HepG2 (cell line): ENCODE results near the gene FAM169A. TPM values are rescaled to one million over a fixed set of nuclear protein-coding genes. Genes with fewer than 3 reads are reported as not detected.

Experiments
- GATA4 ChIP-seq: sonication (generic); IDR thresholded peaks from 2 replicates; pipeline ENCODE4 v1.6.1; 2016; ENCODE audit warnings: antibody characterized with exemption, low read depth, borderline replicate concordance
- GATAD2A ChIP-seq: IDR thresholded peaks from 2 replicates; pipeline ENCODE4 v1.6.1; 2016
- MEIS2 ChIP-seq: sonication (generic); formaldehyde crosslinking; IDR thresholded peaks from 2 replicates; pipeline ENCODE4 v1.9.0; 2021; ENCODE audit warnings: mild to moderate bottlenecking, missing genetic modification reagents
- RCOR2 ChIP-seq: IDR thresholded peaks from 2 replicates; pipeline ENCODE4 v1.6.1; 2016; ENCODE audit warnings: missing biosample characterization, missing genetic modification reagents
- ZBTB38 ChIP-seq: sonication (generic); formaldehyde crosslinking; IDR thresholded peaks from 2 replicates; pipeline ENCODE4 v1.5.1; 2020; ENCODE audit warnings: mild to moderate bottlenecking, missing genetic modification reagents
- ZFP41 ChIP-seq: sonication (generic); formaldehyde crosslinking; IDR thresholded peaks from 2 replicates; pipeline ENCODE4 v1.4.0; 2020; ENCODE audit warnings: mild to moderate bottlenecking, missing genetic modification reagents, borderline replicate concordance
- ZNF251 ChIP-seq: sonication (generic); formaldehyde crosslinking; IDR thresholded peaks from 2 replicates; pipeline ENCODE4 v1.9.0; 2021; ENCODE audit warnings: mild to moderate bottlenecking, missing genetic modification reagents
- ZNF790 ChIP-seq: sonication (generic); formaldehyde crosslinking; IDR thresholded peaks from 2 replicates; pipeline ENCODE4 v1.8.0; 2022; ENCODE audit warnings: missing genetic modification reagents, mild to moderate bottlenecking, borderline replicate concordance
- polyA plus RNA-seq, 8 experiments: library from polyadenylated mRNA; depleted of rRNA in 3 of 8; stranded (reverse) in 7 of 8; unstranded in 1 of 8; fragments of >200 nt; fragmentation: Illumina TruSeq in 4 of 8; extraction: Trizol in 4 of 8; gene quantifications; 2 replicates each; pipeline versions ENCODE4 v1.2.1 to v1.2.3, GENCODE V29; 2011 to 2016; ENCODE audit warnings: low read depth in 4 of 8, missing spikeins in 1 of 8, mixed read lengths in 1 of 8; ENCODE audit not compliant: insufficient read depth in 1 of 8
- total RNA-seq, 5 experiments: library from RNA; depleted of rRNA; stranded (reverse); fragments of >200 nt; fragmentation: Illumina TruSeq; extraction: Trizol; gene quantifications; 2 replicates each; pipeline ENCODE4 v1.2.3, GENCODE V29; 2016; ENCODE audit warnings: low read depth in 1 of 5
- TF ChIP-seq, protein P1 (sequence below): IDR thresholded peaks from 2 replicates; pipeline ENCODE4 v1.6.1; 2016; ENCODE audit warnings: low read depth
- TF ChIP-seq, protein P2 (sequence below): sonication (generic); formaldehyde crosslinking; IDR thresholded peaks from 2 replicates; pipeline ENCODE4 v1.8.0; 2022; ENCODE audit warnings: missing genetic modification reagents, mild to moderate bottlenecking, moderate library complexity, borderline replicate concordance
- TF ChIP-seq, protein P3 (sequence below): IDR thresholded peaks from 2 replicates; pipeline ENCODE4 v1.6.1; 2016; ENCODE audit warnings: low read depth, missing genetic modification reagents, missing compliant biosample characterization
- TF ChIP-seq, protein P4 (sequence below): sonication (generic); formaldehyde crosslinking; IDR thresholded peaks from 2 replicates; pipeline ENCODE4 v1.9.0; 2022; ENCODE audit warnings: missing genetic modification reagents, mild to moderate bottlenecking, borderline replicate concordance
- TF ChIP-seq, protein P5 (sequence below): sonication (generic); formaldehyde crosslinking; conservative IDR thresholded peaks from 2 replicates; pipeline ENCODE4 v1.4.0; 2020; ENCODE audit warnings: mild to moderate bottlenecking, missing genetic modification reagents, moderate library complexity

The FAM169A gene
- total and polyA plus RNA-seq, 2 of the 13 experiments (the other 11 are each of a cell fraction or from before 2014, with no cell fraction given): 21.1 to 110 TPM

DNA sequence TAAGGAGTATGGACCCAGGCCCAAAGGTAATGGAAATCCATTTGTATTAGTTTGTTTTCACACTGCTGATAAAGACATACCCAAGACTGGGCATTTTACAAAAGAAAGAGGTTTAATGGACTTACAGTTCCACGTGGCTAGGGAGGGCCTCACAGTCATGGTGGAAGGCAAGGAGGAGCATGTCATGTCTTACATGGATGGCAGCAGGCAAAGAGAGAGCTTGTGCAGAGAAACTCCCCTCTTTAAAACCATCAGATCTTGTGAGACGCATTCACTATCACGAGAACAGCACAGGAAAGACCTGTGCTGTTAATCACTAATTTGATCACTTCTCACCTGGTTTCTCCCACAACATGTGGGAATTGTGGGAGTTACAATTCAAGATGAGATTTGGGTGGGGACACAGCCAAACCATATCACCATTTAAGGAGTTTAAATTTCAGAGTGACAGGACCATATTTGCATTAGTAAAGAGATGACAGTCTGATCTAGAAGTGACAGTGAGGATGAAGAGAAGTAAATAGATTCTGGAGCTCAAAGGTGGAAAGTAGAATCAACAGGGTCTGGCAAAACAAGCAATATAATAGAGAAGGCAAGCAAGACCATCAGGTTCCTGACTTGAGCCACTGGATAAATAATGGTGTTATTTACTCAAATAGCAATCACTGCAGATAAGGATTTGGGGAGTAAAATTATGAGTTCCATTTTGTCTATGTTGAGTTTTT lies 7.5 kb upstream of the FAM169A start (continued):
- TF ChIP-seq, protein P1, sequence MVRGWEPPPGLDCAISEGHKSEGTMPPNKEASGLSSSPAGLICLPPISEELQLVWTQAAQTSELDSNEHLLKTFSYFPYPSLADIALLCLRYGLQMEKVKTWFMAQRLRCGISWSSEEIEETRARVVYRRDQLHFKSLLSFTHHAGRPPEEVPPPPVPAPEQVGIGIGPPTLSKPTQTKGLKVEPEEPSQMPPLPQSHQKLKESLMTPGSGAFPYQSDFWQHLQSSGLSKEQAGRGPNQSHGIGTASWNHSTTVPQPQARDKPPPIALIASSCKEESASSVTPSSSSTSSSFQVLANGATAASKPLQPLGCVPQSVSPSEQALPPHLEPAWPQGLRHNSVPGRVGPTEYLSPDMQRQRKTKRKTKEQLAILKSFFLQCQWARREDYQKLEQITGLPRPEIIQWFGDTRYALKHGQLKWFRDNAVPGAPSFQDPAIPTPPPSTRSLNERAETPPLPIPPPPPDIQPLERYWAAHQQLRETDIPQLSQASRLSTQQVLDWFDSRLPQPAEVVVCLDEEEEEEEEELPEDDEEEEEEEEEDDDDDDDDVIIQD (CRISPR knock-in tag): peak; percentile 97
- TF ChIP-seq MEIS2 (CRISPR knock-in tag) (peak; percentile 35; the same call in 1 of the 2 replicates), ZNF251 (no peak), RCOR2 (CRISPR knock-in tag) (peak; percentile 61; the same call in 1 of the 2 replicates), GATAD2A (peak; percentile 34; the same call in 1 of the 2 replicates), ZBTB38 (no peak), ZNF790 (CRISPR knock-in tag) (no peak), ZFP41 (CRISPR knock-in tag) (no peak), GATA4 (no peak)
- TF ChIP-seq, protein P2, sequence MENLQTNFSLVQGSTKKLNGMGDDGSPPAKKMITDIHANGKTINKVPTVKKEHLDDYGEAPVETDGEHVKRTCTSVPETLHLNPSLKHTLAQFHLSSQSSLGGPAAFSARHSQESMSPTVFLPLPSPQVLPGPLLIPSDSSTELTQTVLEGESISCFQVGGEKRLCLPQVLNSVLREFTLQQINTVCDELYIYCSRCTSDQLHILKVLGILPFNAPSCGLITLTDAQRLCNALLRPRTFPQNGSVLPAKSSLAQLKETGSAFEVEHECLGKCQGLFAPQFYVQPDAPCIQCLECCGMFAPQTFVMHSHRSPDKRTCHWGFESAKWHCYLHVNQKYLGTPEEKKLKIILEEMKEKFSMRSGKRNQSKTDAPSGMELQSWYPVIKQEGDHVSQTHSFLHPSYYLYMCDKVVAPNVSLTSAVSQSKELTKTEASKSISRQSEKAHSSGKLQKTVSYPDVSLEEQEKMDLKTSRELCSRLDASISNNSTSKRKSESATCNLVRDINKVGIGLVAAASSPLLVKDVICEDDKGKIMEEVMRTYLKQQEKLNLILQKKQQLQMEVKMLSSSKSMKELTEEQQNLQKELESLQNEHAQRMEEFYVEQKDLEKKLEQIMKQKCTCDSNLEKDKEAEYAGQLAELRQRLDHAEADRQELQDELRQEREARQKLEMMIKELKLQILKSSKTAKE (CRISPR knock-in tag): 0 out of 2 replicates have a peak, but pooled peaks have one; percentile 33
- TF ChIP-seq, protein P3, sequence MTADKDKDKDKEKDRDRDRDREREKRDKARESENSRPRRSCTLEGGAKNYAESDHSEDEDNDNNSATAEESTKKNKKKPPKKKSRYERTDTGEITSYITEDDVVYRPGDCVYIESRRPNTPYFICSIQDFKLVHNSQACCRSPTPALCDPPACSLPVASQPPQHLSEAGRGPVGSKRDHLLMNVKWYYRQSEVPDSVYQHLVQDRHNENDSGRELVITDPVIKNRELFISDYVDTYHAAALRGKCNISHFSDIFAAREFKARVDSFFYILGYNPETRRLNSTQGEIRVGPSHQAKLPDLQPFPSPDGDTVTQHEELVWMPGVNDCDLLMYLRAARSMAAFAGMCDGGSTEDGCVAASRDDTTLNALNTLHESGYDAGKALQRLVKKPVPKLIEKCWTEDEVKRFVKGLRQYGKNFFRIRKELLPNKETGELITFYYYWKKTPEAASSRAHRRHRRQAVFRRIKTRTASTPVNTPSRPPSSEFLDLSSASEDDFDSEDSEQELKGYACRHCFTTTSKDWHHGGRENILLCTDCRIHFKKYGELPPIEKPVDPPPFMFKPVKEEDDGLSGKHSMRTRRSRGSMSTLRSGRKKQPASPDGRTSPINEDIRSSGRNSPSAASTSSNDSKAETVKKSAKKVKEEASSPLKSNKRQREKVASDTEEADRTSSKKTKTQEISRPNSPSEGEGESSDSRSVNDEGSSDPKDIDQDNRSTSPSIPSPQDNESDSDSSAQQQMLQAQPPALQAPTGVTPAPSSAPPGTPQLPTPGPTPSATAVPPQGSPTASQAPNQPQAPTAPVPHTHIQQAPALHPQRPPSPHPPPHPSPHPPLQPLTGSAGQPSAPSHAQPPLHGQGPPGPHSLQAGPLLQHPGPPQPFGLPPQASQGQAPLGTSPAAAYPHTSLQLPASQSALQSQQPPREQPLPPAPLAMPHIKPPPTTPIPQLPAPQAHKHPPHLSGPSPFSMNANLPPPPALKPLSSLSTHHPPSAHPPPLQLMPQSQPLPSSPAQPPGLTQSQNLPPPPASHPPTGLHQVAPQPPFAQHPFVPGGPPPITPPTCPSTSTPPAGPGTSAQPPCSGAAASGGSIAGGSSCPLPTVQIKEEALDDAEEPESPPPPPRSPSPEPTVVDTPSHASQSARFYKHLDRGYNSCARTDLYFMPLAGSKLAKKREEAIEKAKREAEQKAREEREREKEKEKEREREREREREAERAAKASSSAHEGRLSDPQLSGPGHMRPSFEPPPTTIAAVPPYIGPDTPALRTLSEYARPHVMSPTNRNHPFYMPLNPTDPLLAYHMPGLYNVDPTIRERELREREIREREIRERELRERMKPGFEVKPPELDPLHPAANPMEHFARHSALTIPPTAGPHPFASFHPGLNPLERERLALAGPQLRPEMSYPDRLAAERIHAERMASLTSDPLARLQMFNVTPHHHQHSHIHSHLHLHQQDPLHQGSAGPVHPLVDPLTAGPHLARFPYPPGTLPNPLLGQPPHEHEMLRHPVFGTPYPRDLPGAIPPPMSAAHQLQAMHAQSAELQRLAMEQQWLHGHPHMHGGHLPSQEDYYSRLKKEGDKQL (CRISPR knock-in tag): 0 out of 2 replicates have a peak, but pooled peaks have one; percentile 30
- TF ChIP-seq, protein P4, sequence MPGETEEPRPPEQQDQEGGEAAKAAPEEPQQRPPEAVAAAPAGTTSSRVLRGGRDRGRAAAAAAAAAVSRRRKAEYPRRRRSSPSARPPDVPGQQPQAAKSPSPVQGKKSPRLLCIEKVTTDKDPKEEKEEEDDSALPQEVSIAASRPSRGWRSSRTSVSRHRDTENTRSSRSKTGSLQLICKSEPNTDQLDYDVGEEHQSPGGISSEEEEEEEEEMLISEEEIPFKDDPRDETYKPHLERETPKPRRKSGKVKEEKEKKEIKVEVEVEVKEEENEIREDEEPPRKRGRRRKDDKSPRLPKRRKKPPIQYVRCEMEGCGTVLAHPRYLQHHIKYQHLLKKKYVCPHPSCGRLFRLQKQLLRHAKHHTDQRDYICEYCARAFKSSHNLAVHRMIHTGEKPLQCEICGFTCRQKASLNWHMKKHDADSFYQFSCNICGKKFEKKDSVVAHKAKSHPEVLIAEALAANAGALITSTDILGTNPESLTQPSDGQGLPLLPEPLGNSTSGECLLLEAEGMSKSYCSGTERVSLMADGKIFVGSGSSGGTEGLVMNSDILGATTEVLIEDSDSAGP (CRISPR knock-in tag): no peak
- TF ChIP-seq, protein P5, sequence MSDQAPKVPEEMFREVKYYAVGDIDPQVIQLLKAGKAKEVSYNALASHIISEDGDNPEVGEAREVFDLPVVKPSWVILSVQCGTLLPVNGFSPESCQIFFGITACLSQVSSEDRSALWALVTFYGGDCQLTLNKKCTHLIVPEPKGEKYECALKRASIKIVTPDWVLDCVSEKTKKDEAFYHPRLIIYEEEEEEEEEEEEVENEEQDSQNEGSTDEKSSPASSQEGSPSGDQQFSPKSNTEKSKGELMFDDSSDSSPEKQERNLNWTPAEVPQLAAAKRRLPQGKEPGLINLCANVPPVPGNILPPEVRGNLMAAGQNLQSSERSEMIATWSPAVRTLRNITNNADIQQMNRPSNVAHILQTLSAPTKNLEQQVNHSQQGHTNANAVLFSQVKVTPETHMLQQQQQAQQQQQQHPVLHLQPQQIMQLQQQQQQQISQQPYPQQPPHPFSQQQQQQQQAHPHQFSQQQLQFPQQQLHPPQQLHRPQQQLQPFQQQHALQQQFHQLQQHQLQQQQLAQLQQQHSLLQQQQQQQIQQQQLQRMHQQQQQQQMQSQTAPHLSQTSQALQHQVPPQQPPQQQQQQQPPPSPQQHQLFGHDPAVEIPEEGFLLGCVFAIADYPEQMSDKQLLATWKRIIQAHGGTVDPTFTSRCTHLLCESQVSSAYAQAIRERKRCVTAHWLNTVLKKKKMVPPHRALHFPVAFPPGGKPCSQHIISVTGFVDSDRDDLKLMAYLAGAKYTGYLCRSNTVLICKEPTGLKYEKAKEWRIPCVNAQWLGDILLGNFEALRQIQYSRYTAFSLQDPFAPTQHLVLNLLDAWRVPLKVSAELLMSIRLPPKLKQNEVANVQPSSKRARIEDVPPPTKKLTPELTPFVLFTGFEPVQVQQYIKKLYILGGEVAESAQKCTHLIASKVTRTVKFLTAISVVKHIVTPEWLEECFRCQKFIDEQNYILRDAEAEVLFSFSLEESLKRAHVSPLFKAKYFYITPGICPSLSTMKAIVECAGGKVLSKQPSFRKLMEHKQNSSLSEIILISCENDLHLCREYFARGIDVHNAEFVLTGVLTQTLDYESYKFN (CRISPR knock-in tag): peak; percentile 67; the same call in 1 of the 2 replicates
